Measurements from ENCODE around the gene LGALS4.
"Not testable (repeated sequence)": the region's sequence is repeated elsewhere in the genome, so short reads cannot be mapped to it uniquely, and the experiment has no call there.

DNA sequence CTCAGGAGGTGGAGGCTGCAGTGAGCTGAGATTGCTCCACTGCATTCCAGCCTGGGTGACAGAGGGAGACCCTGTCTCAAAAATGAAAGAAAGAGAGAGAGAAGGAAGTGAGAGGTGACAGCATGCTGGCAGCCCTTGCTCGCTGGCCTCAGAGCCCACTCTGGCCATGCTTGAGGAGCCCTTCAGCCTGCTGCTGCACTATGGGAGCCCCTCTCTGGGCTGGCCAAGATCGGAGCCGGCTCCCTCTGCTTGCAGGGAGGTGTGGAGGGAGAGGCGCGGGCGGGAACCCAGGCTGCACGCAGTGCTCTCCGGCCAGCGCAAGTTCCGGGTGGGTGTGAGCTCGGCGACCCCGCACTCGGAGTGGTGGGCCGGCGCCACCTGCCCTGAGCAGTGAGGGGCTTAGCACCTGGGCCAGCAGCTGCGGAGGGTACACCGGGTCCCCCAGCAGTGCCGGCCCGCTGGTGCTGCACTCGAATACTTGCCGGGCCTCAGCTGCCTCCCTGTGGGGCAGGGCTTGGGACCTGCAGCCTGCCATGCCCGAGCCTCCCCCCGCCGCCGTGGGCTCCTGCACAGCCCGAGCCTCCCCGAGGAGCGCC lies 8.6 kb upstream of the LGALS4 start:
- TF ChIP-seq, protein P1, sequence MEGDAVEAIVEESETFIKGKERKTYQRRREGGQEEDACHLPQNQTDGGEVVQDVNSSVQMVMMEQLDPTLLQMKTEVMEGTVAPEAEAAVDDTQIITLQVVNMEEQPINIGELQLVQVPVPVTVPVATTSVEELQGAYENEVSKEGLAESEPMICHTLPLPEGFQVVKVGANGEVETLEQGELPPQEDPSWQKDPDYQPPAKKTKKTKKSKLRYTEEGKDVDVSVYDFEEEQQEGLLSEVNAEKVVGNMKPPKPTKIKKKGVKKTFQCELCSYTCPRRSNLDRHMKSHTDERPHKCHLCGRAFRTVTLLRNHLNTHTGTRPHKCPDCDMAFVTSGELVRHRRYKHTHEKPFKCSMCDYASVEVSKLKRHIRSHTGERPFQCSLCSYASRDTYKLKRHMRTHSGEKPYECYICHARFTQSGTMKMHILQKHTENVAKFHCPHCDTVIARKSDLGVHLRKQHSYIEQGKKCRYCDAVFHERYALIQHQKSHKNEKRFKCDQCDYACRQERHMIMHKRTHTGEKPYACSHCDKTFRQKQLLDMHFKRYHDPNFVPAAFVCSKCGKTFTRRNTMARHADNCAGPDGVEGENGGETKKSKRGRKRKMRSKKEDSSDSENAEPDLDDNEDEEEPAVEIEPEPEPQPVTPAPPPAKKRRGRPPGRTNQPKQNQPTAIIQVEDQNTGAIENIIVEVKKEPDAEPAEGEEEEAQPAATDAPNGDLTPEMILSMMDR (conservative IDR thresholded peaks at IDR 0.05; ENCODE audit: low read depth in 2 of 2): not testable (repeated sequence)
- not testable (repeated sequence) for TF ChIP-seq EZH2phosphoT487 (IDR thresholded peaks at IDR 0.05; ENCODE audit: unreplicated experiment); ZNF331 (CRISPR knock-in tag; IDR thresholded peaks at IDR 0.05; ENCODE audit: low read depth); EZH2 (IDR thresholded peaks at IDR 0.05; ENCODE audit: low read depth, unreplicated experiment)
- TF ChIP-seq, protein P2, sequence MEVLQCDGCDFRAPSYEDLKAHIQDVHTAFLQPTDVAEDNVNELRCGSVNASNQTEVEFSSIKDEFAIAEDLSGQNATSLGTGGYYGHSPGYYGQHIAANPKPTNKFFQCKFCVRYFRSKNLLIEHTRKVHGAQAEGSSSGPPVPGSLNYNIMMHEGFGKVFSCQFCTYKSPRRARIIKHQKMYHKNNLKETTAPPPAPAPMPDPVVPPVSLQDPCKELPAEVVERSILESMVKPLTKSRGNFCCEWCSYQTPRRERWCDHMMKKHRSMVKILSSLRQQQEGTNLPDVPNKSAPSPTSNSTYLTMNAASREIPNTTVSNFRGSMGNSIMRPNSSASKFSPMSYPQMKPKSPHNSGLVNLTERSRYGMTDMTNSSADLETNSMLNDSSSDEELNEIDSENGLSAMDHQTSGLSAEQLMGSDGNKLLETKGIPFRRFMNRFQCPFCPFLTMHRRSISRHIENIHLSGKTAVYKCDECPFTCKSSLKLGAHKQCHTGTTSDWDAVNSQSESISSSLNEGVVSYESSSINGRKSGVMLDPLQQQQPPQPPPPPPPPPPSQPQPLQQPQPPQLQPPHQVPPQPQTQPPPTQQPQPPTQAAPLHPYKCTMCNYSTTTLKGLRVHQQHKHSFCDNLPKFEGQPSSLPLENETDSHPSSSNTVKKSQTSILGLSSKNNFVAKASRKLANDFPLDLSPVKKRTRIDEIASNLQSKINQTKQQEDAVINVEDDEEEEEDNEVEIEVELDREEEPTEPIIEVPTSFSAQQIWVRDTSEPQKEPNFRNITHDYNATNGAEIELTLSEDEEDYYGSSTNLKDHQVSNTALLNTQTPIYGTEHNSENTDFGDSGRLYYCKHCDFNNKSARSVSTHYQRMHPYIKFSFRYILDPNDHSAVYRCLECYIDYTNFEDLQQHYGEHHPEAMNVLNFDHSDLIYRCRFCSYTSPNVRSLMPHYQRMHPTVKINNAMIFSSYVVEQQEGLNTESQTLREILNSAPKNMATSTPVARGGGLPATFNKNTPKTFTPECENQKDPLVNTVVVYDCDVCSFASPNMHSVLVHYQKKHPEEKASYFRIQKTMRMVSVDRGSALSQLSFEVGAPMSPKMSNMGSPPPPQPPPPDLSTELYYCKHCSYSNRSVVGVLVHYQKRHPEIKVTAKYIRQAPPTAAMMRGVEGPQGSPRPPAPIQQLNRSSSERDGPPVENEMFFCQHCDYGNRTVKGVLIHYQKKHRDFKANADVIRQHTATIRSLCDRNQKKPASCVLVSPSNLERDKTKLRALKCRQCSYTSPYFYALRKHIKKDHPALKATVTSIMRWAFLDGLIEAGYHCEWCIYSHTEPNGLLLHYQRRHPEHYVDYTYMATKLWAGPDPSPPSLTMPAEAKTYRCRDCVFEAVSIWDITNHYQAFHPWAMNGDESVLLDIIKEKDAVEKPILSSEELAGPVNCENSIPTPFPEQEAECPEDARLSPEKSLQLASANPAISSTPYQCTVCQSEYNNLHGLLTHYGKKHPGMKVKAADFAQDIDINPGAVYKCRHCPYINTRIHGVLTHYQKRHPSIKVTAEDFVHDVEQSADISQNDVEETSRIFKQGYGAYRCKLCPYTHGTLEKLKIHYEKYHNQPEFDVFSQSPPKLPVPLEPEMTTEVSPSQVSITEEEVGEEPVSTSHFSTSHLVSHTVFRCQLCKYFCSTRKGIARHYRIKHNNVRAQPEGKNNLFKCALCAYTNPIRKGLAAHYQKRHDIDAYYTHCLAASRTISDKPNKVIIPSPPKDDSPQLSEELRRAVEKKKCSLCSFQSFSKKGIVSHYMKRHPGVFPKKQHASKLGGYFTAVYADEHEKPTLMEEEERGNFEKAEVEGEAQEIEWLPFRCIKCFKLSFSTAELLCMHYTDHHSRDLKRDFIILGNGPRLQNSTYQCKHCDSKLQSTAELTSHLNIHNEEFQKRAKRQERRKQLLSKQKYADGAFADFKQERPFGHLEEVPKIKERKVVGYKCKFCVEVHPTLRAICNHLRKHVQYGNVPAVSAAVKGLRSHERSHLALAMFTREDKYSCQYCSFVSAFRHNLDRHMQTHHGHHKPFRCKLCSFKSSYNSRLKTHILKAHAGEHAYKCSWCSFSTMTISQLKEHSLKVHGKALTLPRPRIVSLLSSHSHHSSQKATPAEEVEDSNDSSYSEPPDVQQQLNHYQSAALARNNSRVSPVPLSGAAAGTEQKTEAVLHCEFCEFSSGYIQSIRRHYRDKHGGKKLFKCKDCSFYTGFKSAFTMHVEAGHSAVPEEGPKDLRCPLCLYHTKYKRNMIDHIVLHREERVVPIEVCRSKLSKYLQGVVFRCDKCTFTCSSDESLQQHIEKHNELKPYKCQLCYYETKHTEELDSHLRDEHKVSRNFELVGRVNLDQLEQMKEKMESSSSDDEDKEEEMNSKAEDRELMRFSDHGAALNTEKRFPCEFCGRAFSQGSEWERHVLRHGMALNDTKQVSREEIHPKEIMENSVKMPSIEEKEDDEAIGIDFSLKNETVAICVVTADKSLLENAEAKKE (CRISPR knock-in tag; IDR thresholded peaks at IDR 0.05): not testable (repeated sequence)

Data from GM23338 (cell line).